CD14-positive monocyte (primary cell): ENCODE data around the gene NABP1. TPM values are rescaled to one million over a fixed set of nuclear protein-coding genes. Genes with fewer than 3 reads are reported as not detected.
A peak's percentile ranks its signal among the peaks of the same experiment; 100 is the strongest.

Experiments
- DNase-seq, 3 donors: peaks; one replicate each; pipeline ENCODE4 v3.0.0-alpha.2; 2011 to 2022
- H2AFZ ChIP-seq: 2 replicates; pipeline ENCODE4 v1.6.0; 2012; ENCODE audit warnings: mild to moderate bottlenecking, low read depth, low read length, inconsistent platforms; ENCODE audit not compliant: insufficient read depth, poor library complexity, severe bottlenecking
- H3K27ac ChIP-seq, 2 donors: 1 replicate in 1 of 2; 2 replicates in 1 of 2; pipeline ENCODE4 v1.5.1; 2012 to 2013; ENCODE audit warnings: low read length in 2 of 2, control low read depth in 1 of 2, inconsistent platforms in 1 of 2, low read depth in 1 of 2, mild to moderate bottlenecking in 1 of 2
- H3K27me3 ChIP-seq, 2 donors: one replicate each; pipeline versions ENCODE4 v1.6.0 to v1.6.1; 2011 to 2013; ENCODE audit warnings: low read length in 2 of 2; ENCODE audit not compliant: control insufficient read depth in 2 of 2, insufficient read depth in 2 of 2
- H3K36me3 ChIP-seq, 2 donors: replicated peaks in 1 of 2; 1 replicate in 1 of 2; 2 replicates in 1 of 2; pipeline versions ENCODE4 v1.5.1 to v1.6.1; 2012 to 2013; ENCODE audit warnings: low read length in 2 of 2, control low read depth in 1 of 2, inconsistent platforms in 1 of 2, mild to moderate bottlenecking in 1 of 2; ENCODE audit not compliant: insufficient read depth in 2 of 2, control insufficient read depth in 1 of 2
- H3K4me1 ChIP-seq, 2 donors: 1 replicate in 1 of 2; 2 replicates in 1 of 2; pipeline versions ENCODE4 v1.5.1 to v1.6.1; 2012 to 2013; ENCODE audit warnings: low read length in 2 of 2, control low read depth in 1 of 2, inconsistent platforms in 1 of 2, mild to moderate bottlenecking in 1 of 2, moderate library complexity in 1 of 2; ENCODE audit not compliant: insufficient read depth in 2 of 2, control insufficient read depth in 1 of 2
- H3K4me2 ChIP-seq: replicated peaks from 2 replicates; pipeline ENCODE3; 2012; ENCODE audit warnings: low read length, moderate library complexity, mild to moderate bottlenecking; ENCODE audit not compliant: poor library complexity, severe bottlenecking; ENCODE audit errors: extremely low read depth
- H3K4me3 ChIP-seq, 3 experiments: fragments of 200-600 bp in 1 of 3; sonication (generic) in 1 of 3; replicated peaks in 1 of 3; 1 replicate in 2 of 3; 2 replicates in 1 of 3; pipeline ENCODE4 v1.5.1; 2011 to 2013; ENCODE audit warnings: low read length in 3 of 3, mild to moderate bottlenecking in 3 of 3, control low read depth in 2 of 3, low read depth in 2 of 3, inconsistent platforms in 1 of 3, moderate library complexity in 1 of 3
- H3K79me2 ChIP-seq: 2 replicates; pipeline ENCODE4 v1.6.0; 2012; ENCODE audit warnings: mild to moderate bottlenecking, control low read depth, inconsistent platforms, low read length, moderate library complexity; ENCODE audit not compliant: insufficient read depth
- H3K9ac ChIP-seq: 2 replicates; pipeline ENCODE4 v1.6.0; 2017; ENCODE audit warnings: low read length, mild to moderate bottlenecking; ENCODE audit not compliant: insufficient read depth, poor library complexity, severe bottlenecking
- H3K9me3 ChIP-seq, 2 donors: replicated peaks in 1 of 2; 1 replicate in 1 of 2; 2 replicates in 1 of 2; pipeline versions ENCODE4 v1.5.1 to v1.6.1; 2012 to 2013; ENCODE audit warnings: low read length in 2 of 2, control low read depth in 1 of 2; ENCODE audit not compliant: control insufficient read depth in 1 of 2, insufficient read depth in 1 of 2
- H4K20me1 ChIP-seq: 2 replicates; pipeline ENCODE4 v1.6.0; 2012; ENCODE audit warnings: mild to moderate bottlenecking, low read length, control low read depth, moderate library complexity; ENCODE audit not compliant: insufficient read depth
- H3K27ac Mint-ChIP-seq, 7 donors: one replicate each; pipeline ENCODE4 v1.8.0; 2020; ENCODE audit warnings: mild to moderate bottlenecking in 7 of 7, mixed read lengths in 7 of 7, moderate library complexity in 6 of 7, inconsistent platforms in 2 of 7
- H3K27me3 Mint-ChIP-seq, 3 donors: one replicate each; pipeline ENCODE4 v1.8.0; 2021 to 2022; ENCODE audit warnings: low read depth in 3 of 3, mild to moderate bottlenecking in 3 of 3, mixed read lengths in 3 of 3, moderate library complexity in 3 of 3, inconsistent platforms in 1 of 3
- H3K36me3 Mint-ChIP-seq, 2 donors: one replicate each; pipeline ENCODE4 v1.8.0; 2020; ENCODE audit warnings: mixed read lengths in 2 of 2, inconsistent platforms in 1 of 2, mild to moderate bottlenecking in 1 of 2
- H3K4me1 Mint-ChIP-seq: one replicate; pipeline ENCODE4 v1.8.0; 2020; ENCODE audit warnings: mild to moderate bottlenecking, mixed read lengths
- H3K4me3 Mint-ChIP-seq, 2 donors: one replicate each; pipeline ENCODE4 v1.8.0; 2020; ENCODE audit warnings: mild to moderate bottlenecking in 2 of 2, mixed read lengths in 2 of 2, moderate library complexity in 1 of 2
- H3K9me3 Mint-ChIP-seq, 7 donors: one replicate each; pipeline ENCODE4 v1.8.0; 2020 to 2022; ENCODE audit warnings: mixed read lengths in 7 of 7, mild to moderate bottlenecking in 6 of 7, moderate library complexity in 6 of 7, inconsistent platforms in 2 of 7
- WGBS: methylation state at CpG from one replicate; pipeline ENCODE4 v1.1.5; 2013; ENCODE audit warnings: missing lambda C conversion rate; ENCODE audit not compliant: insufficient coverage; 5-methylcytosine and 5-hydroxymethylcytosine counted together
- intact Hi-C, 2 donors: fragments of 100-400 bp; cut with micrococcal nuclease; formaldehyde crosslinking; loops; one replicate each; pipeline versions ENCODE4 v1.15.0 to v1.15.1; 2023
- polyA plus RNA-seq, 3 donors: library from polyadenylated mRNA; depleted of rRNA in 1 of 3; unstranded in 2 of 3; stranded (reverse) in 1 of 3; fragments of 300-500 nt in 2 of 3; fragments of >200 nt in 1 of 3; fragmentation: Illumina TruSeq in 2 of 3; gene quantifications; 1 replicate in 2 of 3; 2 replicates in 1 of 3; pipeline ENCODE4 v1.2.3, GENCODE V29; 2012 to 2021
- TF ChIP-seq, protein P1 (sequence below): fragments of 200-600 bp; IDR thresholded peaks from one replicate; pipeline ENCODE4 v1.8.0; 2022; ENCODE audit warnings: antibody characterized with exemption, mild to moderate bottlenecking

Gene NABP1
- polyA plus RNA-seq, 3 donors, result 8.0 to 20.7 (median 13.3) TPM

DNA sequence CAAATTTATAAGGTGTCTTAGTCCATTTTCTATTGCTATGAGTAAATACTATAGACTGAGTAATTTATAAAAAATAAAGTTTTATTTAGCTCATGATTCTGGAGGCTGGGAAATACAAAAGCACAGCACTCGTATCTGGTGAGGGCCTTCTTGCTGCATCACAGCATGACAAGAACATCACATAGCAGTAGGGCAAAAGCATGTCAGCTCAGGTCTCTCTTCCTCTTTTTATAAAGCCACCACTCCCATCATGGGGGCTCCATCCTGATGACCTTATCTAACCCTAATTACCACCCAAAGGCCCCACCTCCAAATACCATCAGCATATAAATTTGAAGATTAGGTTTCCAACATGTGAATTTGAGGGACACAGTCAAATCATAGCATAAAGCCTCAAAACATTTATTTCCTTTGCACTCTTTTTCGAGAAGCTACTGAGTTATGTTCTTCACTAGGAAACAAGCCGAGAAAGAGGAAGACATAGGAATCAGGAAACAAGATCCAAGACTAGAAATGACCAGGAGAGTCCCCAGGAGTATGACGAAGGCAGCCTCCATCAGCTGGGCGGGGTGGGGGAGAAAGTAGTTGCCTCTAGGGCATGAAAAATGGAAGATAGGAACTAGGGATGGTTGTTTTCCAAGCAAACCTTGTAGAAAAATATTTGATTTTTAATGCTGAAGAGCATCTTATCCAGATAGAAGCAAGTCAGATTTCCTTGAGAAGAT lies 24.1 kb upstream of the NABP1 start:
- Histone ChIP-seq H4K20me1 (no peaks in the 10 kb centered on the region), H3K4me3 (no peak overlapping the region), H3K9me3 (no peaks in the 10 kb centered on the region), H3K27ac (no peak overlapping the region), H3K4me2 (no peak overlapping the region), H3K4me1 (peaks cover 5 to 11% of the 10 kb centered on the region in 2 donors), H3K36me3 (no peaks in the 10 kb centered on the region), H3K27me3 (no peaks in the 10 kb centered on the region), H3K79me2 (no peaks in the 10 kb centered on the region), H3K9ac (no peak overlapping the region), H2AFZ (no peak overlapping the region)
- WGBS, result 79% methylated on average over 5 of the region's 5 CpGs
- Mint-ChIP-seq H3K27me3 (peaks cover 0 to 2% (median 0%) of the 10 kb centered on the region in 3 donors), H3K27ac (peak overlapping the region in 2 of 7 donors; percentile 15 to 68), H3K4me1 (peaks cover 13% of the 10 kb centered on the region), H3K4me3 (no peak overlapping the region), H3K36me3 (no peaks in the 10 kb centered on the region), H3K9me3 (peaks cover 0 to 3% (median 2%) of the 10 kb centered on the region in 7 donors)
- DNase-seq, result peak in 1 of 3 donors; percentile 18
- intact Hi-C loops, result no loop called here
- TF ChIP-seq, protein P1, sequence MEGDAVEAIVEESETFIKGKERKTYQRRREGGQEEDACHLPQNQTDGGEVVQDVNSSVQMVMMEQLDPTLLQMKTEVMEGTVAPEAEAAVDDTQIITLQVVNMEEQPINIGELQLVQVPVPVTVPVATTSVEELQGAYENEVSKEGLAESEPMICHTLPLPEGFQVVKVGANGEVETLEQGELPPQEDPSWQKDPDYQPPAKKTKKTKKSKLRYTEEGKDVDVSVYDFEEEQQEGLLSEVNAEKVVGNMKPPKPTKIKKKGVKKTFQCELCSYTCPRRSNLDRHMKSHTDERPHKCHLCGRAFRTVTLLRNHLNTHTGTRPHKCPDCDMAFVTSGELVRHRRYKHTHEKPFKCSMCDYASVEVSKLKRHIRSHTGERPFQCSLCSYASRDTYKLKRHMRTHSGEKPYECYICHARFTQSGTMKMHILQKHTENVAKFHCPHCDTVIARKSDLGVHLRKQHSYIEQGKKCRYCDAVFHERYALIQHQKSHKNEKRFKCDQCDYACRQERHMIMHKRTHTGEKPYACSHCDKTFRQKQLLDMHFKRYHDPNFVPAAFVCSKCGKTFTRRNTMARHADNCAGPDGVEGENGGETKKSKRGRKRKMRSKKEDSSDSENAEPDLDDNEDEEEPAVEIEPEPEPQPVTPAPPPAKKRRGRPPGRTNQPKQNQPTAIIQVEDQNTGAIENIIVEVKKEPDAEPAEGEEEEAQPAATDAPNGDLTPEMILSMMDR, result no peak

DNA sequence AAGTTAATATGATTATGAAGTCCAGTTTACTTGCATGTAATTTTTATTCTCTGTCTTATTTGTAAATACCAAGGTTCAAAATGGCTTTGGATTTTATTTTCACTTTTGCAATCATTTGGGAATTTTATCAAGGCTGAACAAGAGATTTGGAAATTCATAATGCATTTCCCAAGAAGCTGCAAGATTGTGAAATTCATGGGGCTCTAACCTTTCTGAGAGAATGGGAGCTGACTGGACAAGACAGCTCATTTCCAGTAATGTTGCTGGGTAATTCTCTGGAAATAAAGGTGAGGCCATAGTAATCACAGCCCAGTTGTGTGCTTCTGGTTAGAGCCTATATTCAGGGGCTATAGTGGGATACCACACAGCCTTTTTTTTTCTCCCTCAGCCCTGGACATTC lies 21.5 kb upstream of the NABP1 start:
- Histone ChIP-seq H3K4me2 (no peak overlapping the region), H3K27me3 (no peaks in the 10 kb centered on the region), H3K36me3 (no peaks in the 10 kb centered on the region), H3K4me3 (no peak overlapping the region), H3K79me2 (no peaks in the 10 kb centered on the region), H3K9me3 (no peaks in the 10 kb centered on the region), H4K20me1 (no peaks in the 10 kb centered on the region), H3K27ac (no peak overlapping the region), H2AFZ (no peak overlapping the region), H3K4me1 (peaks cover 3 to 8% of the 10 kb centered on the region in 2 donors), H3K9ac (no peak overlapping the region)
- Mint-ChIP-seq H3K27me3 (no peaks in the 10 kb centered on the region), H3K9me3 (peaks cover 0 to 3% (median 2%) of the 10 kb centered on the region in 7 donors), H3K4me3 (no peak overlapping the region), H3K27ac (no peak overlapping the region), H3K36me3 (no peaks in the 10 kb centered on the region), H3K4me1 (peaks cover 9% of the 10 kb centered on the region)
- DNase-seq, result peak in 1 of 3 donors; percentile 17
- TF ChIP-seq, protein P1, result no peak
- intact Hi-C loops, result no loop called here
